A549 (cell line): ENCODE data around the gene BPI. TPM values are rescaled to one million over a fixed set of nuclear protein-coding genes. Genes with fewer than 3 reads are reported as not detected.

ENCODE experiments used
- ATAC-seq, 2 experiments: fragments of 200-7000 bp in 1 of 2; fragments of >200 bp in 1 of 2; cut with Nextera tagmentation in 1 of 2; cut with Tn5 transposase in 1 of 2; 3 replicates each; pipeline versions ENCODE4 v1.8.0 to v1.9.1; 2018 to 2020; ENCODE audit warnings: mild to moderate bottlenecking in 1 of 2, moderate library complexity in 1 of 2
- CTCF ChIA-PET: fragments of 300-600 bp; sonication (Branson Sonifier 250); formaldehyde crosslinking; extraction: SDS; loops from one replicate; lab custom pipeline; 2021; ENCODE audit warnings: antibody characterized with exemption, inconsistent platforms; lab: Yijun Ruan, JAX
- POLR2A ChIA-PET: fragments of 350-600 bp; formaldehyde crosslinking; extraction: SDS; loops from one replicate; lab custom pipeline; 2021; ENCODE audit warnings: antibody characterized with exemption, inconsistent platforms; lab: Yijun Ruan, JAX
- DNase-seq, 2 experiments: peaks; one replicate each; pipeline versions ENCODE4 v3.0.0 to v3.0.0-alpha.2; 2011 to 2016; ENCODE audit warnings: low read depth in 1 of 2, low spot score in 1 of 2
- FAIRE-seq: peaks from 2 replicates; lab custom pipeline; 2011; peaks lifted over from hg19 to GRCh38; lab: Jason Lieb, UNC
- H3K27ac ChIP-seq, 2 experiments: fragments of >200 bp; sonication (Bioruptor Twin); formaldehyde crosslinking; 3 replicates each; pipeline ENCODE4 v1.5.1; 2016 to 2017
- H3K4me1 ChIP-seq: fragments of >200 bp; sonication (Bioruptor Twin); formaldehyde crosslinking; 3 replicates; pipeline ENCODE4 v1.6.1; 2016
- H3K4me2 ChIP-seq: fragments of >200 bp; sonication (Bioruptor Twin); formaldehyde crosslinking; 3 replicates; pipeline ENCODE4 v1.6.1; 2016
- H3K4me3 ChIP-seq: fragments of >200 bp; sonication (Bioruptor Twin); formaldehyde crosslinking; 3 replicates; pipeline ENCODE4 v1.5.1; 2016
- H3K9me3 ChIP-seq: fragments of >200 bp; sonication (Bioruptor Twin); formaldehyde crosslinking; 3 replicates; pipeline ENCODE4 v1.6.1; 2016
- BCL3 ChIP-seq: fragments of >200 bp; sonication (Bioruptor Twin); formaldehyde crosslinking; IDR thresholded peaks from 3 replicates; pipeline ENCODE4 v1.6.1; 2016
- BHLHE40 ChIP-seq: IDR thresholded peaks from 2 replicates; pipeline ENCODE4 v1.6.1; 2012; ENCODE audit warnings: low read depth, low read length, inconsistent platforms
- CHD4 ChIP-seq: fragments of 200-600 bp; sonication (generic); IDR thresholded peaks from 2 replicates; pipeline ENCODE4 v1.6.1; 2016; ENCODE audit warnings: antibody characterized with exemption, mild to moderate bottlenecking, borderline replicate concordance
- HES2 ChIP-seq: fragments of >200 bp; sonication (Bioruptor Twin); formaldehyde crosslinking; IDR thresholded peaks from 2 replicates; pipeline ENCODE4 v1.6.1; 2016
- HEYL ChIP-seq: fragments of 250-450 bp; sonication (Bioruptor Pico); IDR thresholded peaks from 2 replicates; pipeline ENCODE4 v1.8.0; 2021; ENCODE audit warnings: mild to moderate bottlenecking, moderate library complexity
- JUN ChIP-seq, 2 experiments: fragments of >200 bp; sonication (Bioruptor Twin); formaldehyde crosslinking; IDR thresholded peaks; 2 replicates in 1 of 2; 3 replicates in 1 of 2; pipeline ENCODE4 v1.6.1; 2016 to 2017
- JUNB ChIP-seq: fragments of >200 bp; sonication (Bioruptor Twin); formaldehyde crosslinking; IDR thresholded peaks from 2 replicates; pipeline ENCODE4 v1.6.1; 2016
- MAX ChIP-seq: IDR thresholded peaks from 2 replicates; pipeline ENCODE4 v1.6.1; 2012
- NPAS2 ChIP-seq: fragments of 250-450 bp; sonication (Bioruptor Pico); IDR thresholded peaks from 2 replicates; pipeline ENCODE4 v1.8.0; 2022; ENCODE audit warnings: mild to moderate bottlenecking, moderate library complexity, borderline replicate concordance
- NR3C1 ChIP-seq: fragments of >200 bp; sonication (Bioruptor Twin); formaldehyde crosslinking; IDR thresholded peaks from 3 replicates; pipeline ENCODE4 v1.6.1; 2017
- TFCP2L1 ChIP-seq: fragments of 250-450 bp; sonication (Bioruptor Pico); IDR thresholded peaks from 2 replicates; pipeline ENCODE4 v1.5.0; 2021; ENCODE audit warnings: mild to moderate bottlenecking
- USF2 ChIP-seq: fragments of 450-650 bp; IDR thresholded peaks from 2 replicates; pipeline ENCODE4 v1.6.1; 2014; ENCODE audit warnings: antibody characterized with exemption
- WGBS: methylation state at CpG from one replicate; pipeline ENCODE4 v1.1.6; 2017; ENCODE audit errors: missing lambda C conversion rate; 5-methylcytosine and 5-hydroxymethylcytosine counted together
- polyA plus RNA-seq, 4 experiments: library from polyadenylated mRNA; depleted of rRNA in 3 of 4; stranded (reverse); fragments of >200 nt; fragmentation: RNase III in 1 of 4; extraction: RNeasy Plus Mini Kit Qiagen cat#74134 plus additional on column Dnase treatment in 1 of 4; gene quantifications; 2 replicates in 3 of 4; 3 replicates in 1 of 4; pipeline ENCODE4 v1.2.3, GENCODE V29; 2011 to 2017

The BPI gene
- polyA plus RNA-seq, 2 of the 4 experiments (the other 2 are of a cell fraction): not detected

GRCh38 chr20:38267901-38268514, 35.9 kb upstream of the BPI start:
- FAIRE-seq (no peak), DNase-seq (no peak), ATAC-seq (no peak)
- POLR2A ChIA-PET: no interaction called here
- peaks cover 4% of the 10 kb centered on the region; the same call in 1 of the 3 replicates for H3K9me3 ChIP-seq
- no peak overlapping the region for H3K27ac ChIP-seq
- no peak overlapping the region for H3K4me3 ChIP-seq
- CTCF ChIA-PET: interaction anchor here (0.8 to 1.6 kb wide), 4 partner anchors 20 to 221 kb away, joined by 3 to 5 read pairs (median 4); no protein-coding TSS in a partner anchor
- H3K4me1 ChIP-seq: peaks cover 12% of the 10 kb centered on the region
- TF ChIP-seq NPAS2 (CRISPR knock-in tag): no peak
- no peak for TF ChIP-seq BCL3
- TF ChIP-seq JUNB: no peak
- no peak for TF ChIP-seq MAX
- TF ChIP-seq HES2: no peak
- no peak overlapping the region for H3K4me2 ChIP-seq
- WGBS: 41% methylated on average over 5 of the region's 5 CpGs

GRCh38 chr20:38269040-38269439, 34.9 kb upstream of the BPI start:
- H3K4me2 ChIP-seq: no peak overlapping the region
- 0 out of 2 replicates have a peak, but pooled peaks have one; percentile 17 for TF ChIP-seq USF2
- TF ChIP-seq NR3C1: no peak
- TF ChIP-seq, all 56 proteins: peak for 1
- WGBS: 54% methylated on average over 3 of the region's 3 CpGs
- Histone ChIP-seq H3K4me1 (peaks cover 12% of the 10 kb centered on the region), H3K4me3 (no peak overlapping the region), H3K27ac (no peak overlapping the region), H3K9me3 (peaks cover 4% of the 10 kb centered on the region; the same call in 1 of the 3 replicates)
- POLR2A ChIA-PET: interaction anchor here (0.5 kb wide), 1 partner anchor 39 kb away, joined by 5 read pairs; no protein-coding TSS in a partner anchor
- FAIRE-seq (no peak), DNase-seq (no peak), ATAC-seq (no peak)
- CTCF ChIA-PET: interaction anchor here (1.3 to 1.6 kb wide), 4 partner anchors 21 to 48 kb away, joined by 4 to 5 read pairs (median 5); no protein-coding TSS in a partner anchor

- ChIA-PET POLR2A (no interaction called here), CTCF (interaction anchor here (0.6 to 1.6 kb wide), 7 partner anchors 16 to 217 kb away, joined by 3 to 5 read pairs (median 4); no protein-coding TSS in a partner anchor)
- Histone ChIP-seq H3K4me2 (no peak overlapping the region), H3K4me3 (no peak overlapping the region), H3K27ac (no peak overlapping the region), H3K4me1 (peaks cover 12% of the 10 kb centered on the region)
- FAIRE-seq: no peak
- TF ChIP-seq BHLHE40 (no peak), TFCP2L1 (no peak), HEYL (CRISPR knock-in tag) (no peak), JUN (IDR thresholded peaks at IDR 0.05) (no peak), CHD4 (no peak), BCL3 (no peak), HES2 (no peak)
- TF ChIP-seq, all 56 proteins: peak for 0
- peaks cover 5% of the 10 kb centered on the region; the same call in 1 of the 3 replicates for H3K9me3 ChIP-seq
- ATAC-seq (no peak), DNase-seq (no peak)
- 44% methylated on average over 6 of the region's 6 CpGs for WGBS
These were observed 34.2 kb upstream of the BPI start for GRCh38 chr20:38269715-38270114.
